Gastroesophageal sphincter (tissue), 3 donors: ENCODE measurements around the gene SERPINA1.

Source experiments
- EP300 ChIP-seq: sonication (generic); formaldehyde crosslinking; IDR thresholded peaks from one replicate; pipeline ENCODE4 v1.6.1; 2017; ENCODE audit warnings: antibody characterized with exemption, mild to moderate bottlenecking
- POLR2A ChIP-seq, 2 donors: fragments of 450-650 bp; IDR thresholded peaks; one replicate each; pipeline ENCODE4 v1.6.1; 2017; ENCODE audit warnings: antibody characterized with exemption in 2 of 2, mild to moderate bottlenecking in 2 of 2, moderate library complexity in 1 of 2
- POLR2AphosphoS5 ChIP-seq: sonication (generic); formaldehyde crosslinking; IDR thresholded peaks from one replicate; pipeline ENCODE4 v1.6.1; 2017; ENCODE audit warnings: antibody characterized with exemption
- TF ChIP-seq, protein P1 (sequence below), 4 experiments: fragments of 200-600 bp in 2 of 4; fragments of 450-650 bp in 2 of 4; sonication (generic) in 1 of 4; IDR thresholded peaks; one replicate each; pipeline ENCODE4 v1.5.1; 2017 to 2019; ENCODE audit warnings: antibody characterized with exemption in 4 of 4, mild to moderate bottlenecking in 2 of 4, moderate library complexity in 2 of 4

DNA sequence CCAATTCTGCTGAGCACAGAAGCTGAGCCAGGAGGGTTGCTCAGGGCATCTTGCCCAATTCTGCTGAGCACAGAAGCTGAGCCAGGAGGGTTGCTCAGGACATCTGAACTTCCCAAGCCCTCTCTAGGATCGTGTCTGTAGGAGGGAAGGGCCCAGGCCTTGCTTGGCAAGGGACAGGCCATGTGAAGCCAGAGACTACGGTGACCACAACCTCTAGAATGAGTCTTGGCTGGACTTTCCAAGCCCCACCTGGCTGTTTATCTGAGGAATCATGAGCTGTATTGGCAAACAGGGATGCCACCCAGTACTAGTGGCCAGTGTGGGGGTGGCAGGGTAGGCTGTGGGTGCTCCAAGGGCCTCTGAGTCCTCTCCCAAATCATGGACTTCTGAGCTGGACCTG, 57.5 kb downstream of the SERPINA1 start:
- TF ChIP-seq, protein P1, sequence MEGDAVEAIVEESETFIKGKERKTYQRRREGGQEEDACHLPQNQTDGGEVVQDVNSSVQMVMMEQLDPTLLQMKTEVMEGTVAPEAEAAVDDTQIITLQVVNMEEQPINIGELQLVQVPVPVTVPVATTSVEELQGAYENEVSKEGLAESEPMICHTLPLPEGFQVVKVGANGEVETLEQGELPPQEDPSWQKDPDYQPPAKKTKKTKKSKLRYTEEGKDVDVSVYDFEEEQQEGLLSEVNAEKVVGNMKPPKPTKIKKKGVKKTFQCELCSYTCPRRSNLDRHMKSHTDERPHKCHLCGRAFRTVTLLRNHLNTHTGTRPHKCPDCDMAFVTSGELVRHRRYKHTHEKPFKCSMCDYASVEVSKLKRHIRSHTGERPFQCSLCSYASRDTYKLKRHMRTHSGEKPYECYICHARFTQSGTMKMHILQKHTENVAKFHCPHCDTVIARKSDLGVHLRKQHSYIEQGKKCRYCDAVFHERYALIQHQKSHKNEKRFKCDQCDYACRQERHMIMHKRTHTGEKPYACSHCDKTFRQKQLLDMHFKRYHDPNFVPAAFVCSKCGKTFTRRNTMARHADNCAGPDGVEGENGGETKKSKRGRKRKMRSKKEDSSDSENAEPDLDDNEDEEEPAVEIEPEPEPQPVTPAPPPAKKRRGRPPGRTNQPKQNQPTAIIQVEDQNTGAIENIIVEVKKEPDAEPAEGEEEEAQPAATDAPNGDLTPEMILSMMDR (IDR thresholded peaks at IDR 0.05) = no peak
- TF ChIP-seq POLR2AphosphoS5 = no peak
- TF ChIP-seq POLR2A (IDR thresholded peaks at IDR 0.05) = no peak
- TF ChIP-seq EP300 = no peak
